ENCODE data around the gene RAPGEF2. TPM values are rescaled to one million over a fixed set of nuclear protein-coding genes. Genes with fewer than 3 reads are reported as not detected.
A peak's percentile ranks its signal among the peaks of the same experiment; 100 is the strongest.

The RAPGEF2 gene
- total and polyA plus RNA-seq, 9 of the 15 experiments (the other 6 are each of a cell fraction or from before 2014, with no cell fraction given), result 3.1 to 32.6 (median 23.1) TPM

DNA sequence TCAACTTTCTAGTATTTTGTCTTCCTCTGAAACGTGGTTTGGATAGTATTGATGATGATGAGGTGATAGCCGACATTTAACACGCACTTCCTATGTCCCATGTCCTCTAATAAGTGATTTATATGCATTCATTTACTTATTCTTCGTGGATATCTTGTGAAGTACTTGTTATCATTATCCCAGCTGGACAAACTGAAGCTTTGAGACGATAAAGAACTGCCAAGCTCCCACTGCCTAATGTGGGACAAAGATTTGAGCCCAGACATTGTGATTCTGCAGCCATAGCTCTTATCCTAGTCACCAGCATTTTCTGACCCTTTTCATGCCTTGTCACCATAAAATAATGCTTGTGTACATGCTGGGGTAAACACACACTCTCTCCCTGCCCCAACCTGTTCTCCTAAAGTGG is 92.5 kb downstream of the RAPGEF2 start:
- peaks cover 8 to 33% of the 10 kb centered on the region in 2 experiments; a peak in 4 of 5 replicates for H3K4me1 ChIP-seq (replicated peaks in 1 of 2; ENCODE audit: control insufficient read depth in 2 of 2, insufficient read depth in 2 of 2, low read length in 2 of 2)
- H4K20me1 ChIP-seq (replicated peaks; ENCODE audit: control insufficient read depth, insufficient read depth, low read length), result 0 out of 2 replicates have a peak, but pooled peaks cover 7% of the 10 kb centered on the region
- H3K4me3 ChIP-seq, result no peak overlapping the region
- ChIA-PET POLR2A (no interaction called here), CTCF (ENCODE audit: low intra/inter-chr PET ratio) (no interaction called here)
- no peaks in the 10 kb centered on the region for H3K9me1 ChIP-seq (ENCODE audit: control insufficient read depth, insufficient read depth, low read length)
- FAIRE-seq (peak; percentile 94), ATAC-seq (peak; percentile 79), DNase-seq (ENCODE audit: extremely low read depth in 1 of 4, low spot score in 3 of 4) (peak in 3 of 4 experiments; percentile 18 to 80 (median 67))
- peak overlapping the region; percentile 57 for H3K4me2 ChIP-seq (ENCODE audit: insufficient read depth, low read length)
- H3K9me3 ChIP-seq (replicated peaks; ENCODE audit: control insufficient read depth, insufficient read depth, low read depth, low read length), result no peaks in the 10 kb centered on the region
- H3K36me3 ChIP-seq (ENCODE audit: control insufficient read depth, insufficient read depth, low read length), result no peaks in the 10 kb centered on the region; the same call in 2 of the 3 replicates
- H3K9ac ChIP-seq (ENCODE audit: insufficient read depth in 1 of 2, low read depth in 2 of 2, low read length in 2 of 2), result no peak overlapping the region
- peaks cover 2% of the 10 kb centered on the region; the same call in 1 of the 3 replicates for H3K79me2 ChIP-seq (ENCODE audit: control insufficient read depth, insufficient read depth, low read length)
- in situ Hi-C loops (cut with MboI) (no loop called here), intact Hi-C loops (cut with micrococcal nuclease) (no loop called here)
- BruUV-seq (replicated peaks), result no TSS peak
- 0% methylated on average over 5 of the region's 5 CpGs for WGBS (ENCODE audit: insufficient coverage, low coverage, missing lambda C conversion rate)
- peak overlapping the region; percentile 21; the same call in 1 of the 3 replicates for H3K27ac ChIP-seq (ENCODE audit: extremely low read depth, low read depth, low read length)
- no peak overlapping the region for H2AFZ ChIP-seq (ENCODE audit: low read depth, low read length)
- H3K27me3 ChIP-seq (ENCODE audit: control insufficient read depth in 2 of 2, insufficient read depth in 2 of 2, low read length in 2 of 2), result no peaks in the 10 kb centered on the region
- TF ChIP-seq NCOA6 (IDR thresholded peaks at IDR 0.05) (no peak), CCNT2 (IDR thresholded peaks at IDR 0.05; ENCODE audit: borderline replicate concordance, extremely low read depth, insufficient read length, low read depth, low read length) (peak; percentile 80), KHSRP (IDR thresholded peaks at IDR 0.05) (no peak), TOE1 (IDR thresholded peaks at IDR 0.05; ENCODE audit: borderline replicate concordance) (no peak), TOE1 (CRISPR knock-in tag; IDR thresholded peaks at IDR 0.05; ENCODE audit: borderline replicate concordance, low read depth) (no peak), TAF1 (IDR thresholded peaks at IDR 0.05; ENCODE audit: control insufficient read depth, extremely low read depth, insufficient read depth, low read length, severe bottlenecking) (no peak), MTA2 (IDR thresholded peaks at IDR 0.05; ENCODE audit: low read depth) (peak; percentile 91), KLF13 (tag; IDR thresholded peaks at IDR 0.05; ENCODE audit: borderline replicate concordance, low read depth) (no peak), PRPF4 (IDR thresholded peaks at IDR 0.05; ENCODE audit: insufficient read depth, low read depth, low read length, poor library complexity, severe bottlenecking) (no peak), ZFPM2 (CRISPR knock-in tag; IDR thresholded peaks at IDR 0.05) (no peak), CREM (IDR thresholded peaks at IDR 0.05; ENCODE audit: low read depth) (peak; percentile 44; the same call in 1 of the 2 replicates), ZNF778 (CRISPR knock-in tag; IDR thresholded peaks at IDR 0.05) (no peak), POU5F1 (IDR thresholded peaks at IDR 0.05; ENCODE audit: borderline replicate concordance, low read depth, low read length, partially characterized antibody) (no peak), HIVEP1 (CRISPR knock-in tag; IDR thresholded peaks at IDR 0.05) (no peak), TEAD1 (CRISPR knock-in tag; IDR thresholded peaks at IDR 0.05) (no peak), HDAC8 (tag; IDR thresholded peaks at IDR 0.05) (no peak), ZNF57 (CRISPR knock-in tag; IDR thresholded peaks at IDR 0.05) (no peak), ZBTB43 (CRISPR knock-in tag; IDR thresholded peaks at IDR 0.05) (no peak), POLR2H (tag; IDR thresholded peaks at IDR 0.05; ENCODE audit: low read depth) (no peak)
- TF ChIP-seq, protein P1, sequence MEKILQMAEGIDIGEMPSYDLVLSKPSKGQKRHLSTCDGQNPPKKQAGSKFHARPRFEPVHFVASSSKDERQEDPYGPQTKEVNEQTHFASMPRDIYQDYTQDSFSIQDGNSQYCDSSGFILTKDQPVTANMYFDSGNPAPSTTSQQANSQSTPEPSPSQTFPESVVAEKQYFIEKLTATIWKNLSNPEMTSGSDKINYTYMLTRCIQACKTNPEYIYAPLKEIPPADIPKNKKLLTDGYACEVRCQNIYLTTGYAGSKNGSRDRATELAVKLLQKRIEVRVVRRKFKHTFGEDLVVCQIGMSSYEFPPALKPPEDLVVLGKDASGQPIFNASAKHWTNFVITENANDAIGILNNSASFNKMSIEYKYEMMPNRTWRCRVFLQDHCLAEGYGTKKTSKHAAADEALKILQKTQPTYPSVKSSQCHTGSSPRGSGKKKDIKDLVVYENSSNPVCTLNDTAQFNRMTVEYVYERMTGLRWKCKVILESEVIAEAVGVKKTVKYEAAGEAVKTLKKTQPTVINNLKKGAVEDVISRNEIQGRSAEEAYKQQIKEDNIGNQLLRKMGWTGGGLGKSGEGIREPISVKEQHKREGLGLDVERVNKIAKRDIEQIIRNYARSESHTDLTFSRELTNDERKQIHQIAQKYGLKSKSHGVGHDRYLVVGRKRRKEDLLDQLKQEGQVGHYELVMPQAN (IDR thresholded peaks at IDR 0.05; ENCODE audit: borderline replicate concordance), result no peak
